GM12873 (cell line): Measurements from ENCODE around the gene DENND4A.

Source experiments
- TF ChIP-seq, protein P1 (sequence below): IDR thresholded peaks from 2 replicates; pipeline ENCODE4 v1.5.1; 2012; ENCODE audit warnings: low read depth, mild to moderate bottlenecking, moderate library complexity, low read length, control low read depth; ENCODE audit not compliant: insufficient read depth; ENCODE audit errors: missing control alignments

Gene DENND4A

DNA sequence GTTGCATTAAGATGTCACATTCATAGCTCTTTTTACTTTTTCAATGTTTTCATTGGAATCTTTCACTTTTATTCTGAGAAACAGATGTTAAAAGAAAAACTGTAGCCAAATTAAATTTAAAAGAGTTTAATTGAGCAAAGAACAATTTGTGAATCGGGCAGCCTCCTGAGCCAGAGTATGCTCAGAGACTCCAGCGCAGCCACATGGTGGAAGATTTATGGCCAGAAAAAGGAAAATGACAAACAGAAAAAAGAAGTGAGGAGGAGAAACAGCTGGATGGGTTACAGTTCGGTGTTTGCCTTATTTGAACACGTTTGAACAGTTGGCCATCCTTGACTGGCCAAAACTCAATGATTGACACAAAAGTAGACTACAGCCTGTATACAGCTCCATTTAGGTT lies 43.4 kb upstream of the DENND4A start:
- TF ChIP-seq, protein P1, sequence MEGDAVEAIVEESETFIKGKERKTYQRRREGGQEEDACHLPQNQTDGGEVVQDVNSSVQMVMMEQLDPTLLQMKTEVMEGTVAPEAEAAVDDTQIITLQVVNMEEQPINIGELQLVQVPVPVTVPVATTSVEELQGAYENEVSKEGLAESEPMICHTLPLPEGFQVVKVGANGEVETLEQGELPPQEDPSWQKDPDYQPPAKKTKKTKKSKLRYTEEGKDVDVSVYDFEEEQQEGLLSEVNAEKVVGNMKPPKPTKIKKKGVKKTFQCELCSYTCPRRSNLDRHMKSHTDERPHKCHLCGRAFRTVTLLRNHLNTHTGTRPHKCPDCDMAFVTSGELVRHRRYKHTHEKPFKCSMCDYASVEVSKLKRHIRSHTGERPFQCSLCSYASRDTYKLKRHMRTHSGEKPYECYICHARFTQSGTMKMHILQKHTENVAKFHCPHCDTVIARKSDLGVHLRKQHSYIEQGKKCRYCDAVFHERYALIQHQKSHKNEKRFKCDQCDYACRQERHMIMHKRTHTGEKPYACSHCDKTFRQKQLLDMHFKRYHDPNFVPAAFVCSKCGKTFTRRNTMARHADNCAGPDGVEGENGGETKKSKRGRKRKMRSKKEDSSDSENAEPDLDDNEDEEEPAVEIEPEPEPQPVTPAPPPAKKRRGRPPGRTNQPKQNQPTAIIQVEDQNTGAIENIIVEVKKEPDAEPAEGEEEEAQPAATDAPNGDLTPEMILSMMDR: no peak

DNA sequence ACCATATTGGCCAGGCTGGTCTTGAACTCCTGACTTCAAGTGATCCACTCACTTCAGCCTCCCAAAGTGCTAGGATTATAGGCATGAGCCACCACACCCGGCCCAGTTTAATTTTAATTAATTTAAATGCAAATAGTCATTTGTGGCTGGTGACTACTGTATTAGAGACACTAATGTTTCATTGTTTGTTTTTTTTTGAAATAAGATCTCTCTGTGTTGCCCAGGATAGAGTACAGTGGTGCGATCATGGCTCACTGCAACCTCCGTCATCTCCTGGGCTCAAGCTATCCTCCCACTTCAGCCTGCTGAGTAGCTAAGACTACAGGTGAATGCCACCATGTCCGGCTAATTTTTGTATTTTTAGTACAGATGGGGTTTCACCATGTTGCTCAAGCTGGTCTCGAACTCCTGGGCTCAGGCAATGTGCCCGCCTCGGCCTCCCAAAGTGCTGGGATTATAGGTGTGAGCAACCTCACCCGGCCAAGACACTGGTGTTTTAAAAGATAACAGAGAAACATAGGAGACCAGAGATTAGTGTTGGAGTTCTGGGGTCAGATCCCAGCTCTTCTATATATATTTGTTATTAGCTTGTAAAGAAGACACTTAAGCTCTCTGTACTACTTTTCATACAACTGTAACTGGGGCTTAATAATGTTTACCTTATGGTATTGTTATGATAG lies 42.6 kb upstream of the DENND4A start:
- TF ChIP-seq, protein P1: no peak

- TF ChIP-seq, protein P1: no peak
Observed at GRCh38 chr15:65833501-65834205, 41.6 kb upstream of the DENND4A start.

DNA sequence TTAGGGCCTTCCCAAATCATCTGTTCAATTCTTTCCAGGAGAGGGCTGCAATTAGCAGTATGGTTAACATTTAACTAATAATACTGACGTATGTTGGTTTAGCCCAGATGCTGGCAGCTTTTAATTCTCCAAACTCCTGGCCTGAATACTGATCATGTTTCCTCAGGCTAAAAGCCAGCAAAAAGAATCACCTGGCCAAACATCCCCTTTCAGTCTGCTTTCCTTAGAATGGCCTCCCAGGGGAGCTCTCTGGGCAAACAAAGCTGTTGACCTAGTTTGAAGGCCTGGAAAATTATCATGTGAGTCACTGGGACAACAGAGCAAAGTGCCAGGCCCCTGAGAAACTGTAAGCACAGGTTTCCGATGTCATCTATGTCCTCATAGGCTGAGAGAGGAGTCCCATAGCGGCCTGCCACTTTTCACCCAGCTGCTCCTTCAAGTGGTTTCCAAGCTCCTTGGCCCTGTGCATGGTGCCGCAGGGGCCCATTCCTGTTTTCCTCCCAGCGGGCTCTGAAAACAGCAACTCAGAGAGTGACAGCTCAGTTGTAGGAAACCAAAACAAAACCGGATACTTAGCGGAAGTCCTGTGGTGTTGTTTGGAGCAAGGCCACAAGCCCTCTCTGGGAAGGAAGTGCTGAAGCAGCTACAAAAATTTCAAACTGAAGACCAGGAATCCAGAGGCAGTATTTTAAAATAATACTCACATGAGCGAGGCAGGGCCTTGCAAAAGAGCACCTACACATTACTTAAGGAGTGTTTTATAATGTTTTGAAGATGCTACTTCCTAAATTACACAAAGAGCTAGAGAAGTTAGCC lies 40.7 kb upstream of the DENND4A start:
- TF ChIP-seq, protein P1: no peak

DNA sequence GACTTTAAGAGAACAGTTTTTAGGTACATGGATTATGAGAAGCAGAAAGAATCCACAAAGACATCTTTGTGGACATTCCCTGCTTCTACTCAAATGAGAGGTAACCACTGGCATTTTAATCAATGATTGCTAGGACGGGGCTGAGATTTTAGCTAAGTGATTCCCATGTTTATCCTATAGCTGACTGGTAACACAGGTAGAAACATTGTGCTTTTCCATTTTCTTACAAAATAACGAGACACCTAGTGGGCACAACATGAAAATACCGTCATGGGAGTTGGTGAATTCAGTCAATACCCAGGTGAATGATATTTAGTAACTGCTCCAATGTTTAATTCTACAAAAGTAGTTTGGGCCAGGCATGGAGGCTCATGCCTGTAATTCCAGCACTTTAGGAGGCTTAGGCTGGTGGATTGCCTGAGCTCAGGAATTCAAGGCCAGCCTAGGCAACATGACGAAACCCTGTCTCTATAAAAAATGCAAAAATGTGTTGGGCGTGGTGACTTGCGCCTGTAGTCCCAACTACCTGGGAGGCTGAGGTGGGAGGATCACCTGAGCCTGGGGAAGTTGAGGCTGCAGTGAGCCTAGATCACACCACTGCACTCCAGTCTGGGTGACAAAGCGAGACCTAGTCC lies 37.2 kb upstream of the DENND4A start:
- TF ChIP-seq, protein P1: peak; percentile 67

DNA sequence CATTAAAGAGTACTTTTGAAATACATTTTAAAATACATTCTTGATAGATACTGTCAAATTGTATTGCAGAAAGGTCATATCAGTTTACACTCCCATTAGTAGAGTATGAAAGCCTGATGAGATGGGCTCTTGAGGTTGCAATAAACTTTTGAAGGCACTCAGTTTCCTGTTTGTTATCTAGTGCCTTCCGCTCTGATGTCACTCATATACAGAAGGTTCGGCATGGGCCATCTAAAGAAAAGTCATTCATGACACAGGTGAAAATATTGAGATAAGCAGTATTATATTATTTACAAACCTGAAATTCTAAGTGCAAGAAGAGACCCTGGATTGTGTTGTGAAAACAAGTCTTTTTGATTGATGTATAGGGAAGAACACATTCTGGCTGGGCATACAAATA lies 36.5 kb upstream of the DENND4A start:
- TF ChIP-seq, protein P1: no peak

GRCh38 chr15:65827065-65827464 lies 35.0 kb upstream of the DENND4A start:
- TF ChIP-seq, protein P1: no peak
